Testis (tissue), 2 donors: ENCODE measurements around the gene BAIAP2.

Source experiments
- CTCF ChIP-seq, 3 experiments: fragments of 450-650 bp in 2 of 3; fragments of 200-600 bp in 1 of 3; sonication (generic) in 1 of 3; IDR thresholded peaks; one replicate each; pipeline ENCODE4 v1.5.1; 2016 to 2019; ENCODE audit warnings: antibody characterized with exemption in 3 of 3, mild to moderate bottlenecking in 2 of 3, moderate library complexity in 1 of 3
- POLR2A ChIP-seq: fragments of 450-650 bp; IDR thresholded peaks from one replicate; pipeline ENCODE4 v1.6.1; 2017; ENCODE audit warnings: antibody characterized with exemption, mild to moderate bottlenecking, moderate library complexity

- TF ChIP-seq CTCF (IDR thresholded peaks at IDR 0.05) = no peak
- TF ChIP-seq POLR2A = no peak
These were observed 33.0 kb upstream of the BAIAP2 start for GRCh38 chr17:81002013-81002384.
